Activated T-cell treated with anti-CD3 and anti-CD28 coated beads for 4 hours (primary cell): Measurements from ENCODE around the gene ACOX2.

Experiments
- DNase-seq: peaks from one replicate; pipeline ENCODE4 v3.0.0-alpha.2; 2020

ACOX2 gene

GRCh38 chr3:58566398-58567250 lies 29.6 kb upstream of the ACOX2 start:
- no peak for DNase-seq

GRCh38 chr3:58565621-58566397 lies 28.8 kb upstream of the ACOX2 start:
- DNase-seq: no peak

GRCh38 chr3:58564456-58565160 lies 27.6 kb upstream of the ACOX2 start:
- no peak for DNase-seq

- no peak for DNase-seq
Measured at GRCh38 chr3:58564054-58564453, 27.1 kb upstream of the ACOX2 start.

GRCh38 chr3:58563386-58564035 lies 26.5 kb upstream of the ACOX2 start:
- DNase-seq: no peak

GRCh38 chr3:58562498-58562897 lies 25.5 kb upstream of the ACOX2 start:
- no peak for DNase-seq

GRCh38 chr3:58560771-58561311 lies 23.9 kb upstream of the ACOX2 start:
- no peak for DNase-seq

- no peak for DNase-seq
Measured at GRCh38 chr3:58559586-58559985, 22.6 kb upstream of the ACOX2 start.

GRCh38 chr3:58557491-58557890 lies 20.5 kb upstream of the ACOX2 start:
- no peak for DNase-seq

- DNase-seq: no peak
Measured at GRCh38 chr3:58556761-58557221, 19.8 kb upstream of the ACOX2 start.

- DNase-seq: no peak
Measured at GRCh38 chr3:58556001-58556400, 19.0 kb upstream of the ACOX2 start.

- no peak for DNase-seq
Measured at GRCh38 chr3:58555203-58555602, 18.2 kb upstream of the ACOX2 start.

GRCh38 chr3:58553003-58553402 lies 16.0 kb upstream of the ACOX2 start:
- DNase-seq: no peak

GRCh38 chr3:58551636-58552180 lies 14.7 kb upstream of the ACOX2 start:
- no peak for DNase-seq

- DNase-seq: no peak
Measured at GRCh38 chr3:58544541-58544940, 7.6 kb upstream of the ACOX2 start.

- DNase-seq: no peak
Measured at GRCh38 chr3:58540176-58540858, 3.3 kb upstream of the ACOX2 start.

GRCh38 chr3:58539626-58540025 lies 2.6 kb upstream of the ACOX2 start:
- DNase-seq: no peak

- no peak for DNase-seq
Measured at GRCh38 chr3:58537412-58538301, 667 bp upstream of the ACOX2 start.

- DNase-seq: no peak
Measured at GRCh38 chr3:58535531-58536500, 1.2 kb downstream of the ACOX2 start.
